Measurements from ENCODE around the gene KMT2D.

KMT2D gene, protein sequence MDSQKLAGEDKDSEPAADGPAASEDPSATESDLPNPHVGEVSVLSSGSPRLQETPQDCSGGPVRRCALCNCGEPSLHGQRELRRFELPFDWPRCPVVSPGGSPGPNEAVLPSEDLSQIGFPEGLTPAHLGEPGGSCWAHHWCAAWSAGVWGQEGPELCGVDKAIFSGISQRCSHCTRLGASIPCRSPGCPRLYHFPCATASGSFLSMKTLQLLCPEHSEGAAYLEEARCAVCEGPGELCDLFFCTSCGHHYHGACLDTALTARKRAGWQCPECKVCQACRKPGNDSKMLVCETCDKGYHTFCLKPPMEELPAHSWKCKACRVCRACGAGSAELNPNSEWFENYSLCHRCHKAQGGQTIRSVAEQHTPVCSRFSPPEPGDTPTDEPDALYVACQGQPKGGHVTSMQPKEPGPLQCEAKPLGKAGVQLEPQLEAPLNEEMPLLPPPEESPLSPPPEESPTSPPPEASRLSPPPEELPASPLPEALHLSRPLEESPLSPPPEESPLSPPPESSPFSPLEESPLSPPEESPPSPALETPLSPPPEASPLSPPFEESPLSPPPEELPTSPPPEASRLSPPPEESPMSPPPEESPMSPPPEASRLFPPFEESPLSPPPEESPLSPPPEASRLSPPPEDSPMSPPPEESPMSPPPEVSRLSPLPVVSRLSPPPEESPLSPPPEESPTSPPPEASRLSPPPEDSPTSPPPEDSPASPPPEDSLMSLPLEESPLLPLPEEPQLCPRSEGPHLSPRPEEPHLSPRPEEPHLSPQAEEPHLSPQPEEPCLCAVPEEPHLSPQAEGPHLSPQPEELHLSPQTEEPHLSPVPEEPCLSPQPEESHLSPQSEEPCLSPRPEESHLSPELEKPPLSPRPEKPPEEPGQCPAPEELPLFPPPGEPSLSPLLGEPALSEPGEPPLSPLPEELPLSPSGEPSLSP (N-terminal part only)

DNA sequence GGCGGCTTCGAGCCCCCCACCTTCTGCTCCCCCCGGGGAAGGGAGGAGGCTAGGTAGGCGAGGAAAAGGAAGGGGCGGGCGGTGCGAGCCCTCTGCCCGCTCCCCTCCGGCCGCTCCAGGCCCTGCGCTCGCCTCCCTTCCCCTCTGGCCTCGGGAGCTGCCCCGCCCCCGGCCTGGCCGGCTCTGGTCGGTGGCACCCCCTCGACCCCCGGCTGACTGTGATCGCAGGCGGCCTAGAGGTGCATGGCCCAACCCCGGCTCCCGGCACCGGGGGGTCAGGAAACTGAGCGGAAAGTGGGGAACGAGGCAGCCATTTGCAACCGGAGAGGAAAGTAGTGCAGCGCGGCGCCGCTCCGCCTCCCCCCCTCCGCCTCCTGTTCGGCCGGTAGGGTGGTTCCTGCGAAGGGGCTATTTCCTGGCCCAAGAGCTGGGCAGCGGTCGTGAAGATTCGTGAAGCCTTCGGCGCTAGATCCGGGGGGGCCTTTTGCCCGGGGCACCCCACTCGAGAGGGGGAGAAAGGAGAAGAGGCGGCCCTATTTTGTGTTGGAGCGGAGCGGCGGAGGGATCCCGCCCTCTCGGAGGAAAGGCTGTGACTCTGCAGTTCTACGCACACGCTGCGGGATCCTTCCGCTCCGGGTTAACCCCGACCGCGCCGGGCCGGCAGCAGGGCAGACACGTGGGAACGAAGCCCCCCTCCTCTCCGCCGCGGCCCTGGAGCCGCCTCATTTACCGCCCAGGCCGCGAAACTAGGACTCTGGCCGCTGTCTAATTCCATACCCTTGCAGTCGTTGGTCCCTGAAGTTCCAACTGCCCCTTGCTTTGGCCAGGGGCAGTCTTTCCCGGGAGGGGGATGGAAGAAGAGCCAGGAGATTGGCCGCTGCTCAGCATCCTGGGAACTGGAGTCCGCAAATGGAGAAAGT is at the start of gene KMT2D:
Gene KMT2D (minus strand): TSS at position 558 of the 920 bp plus-strand sequence. CDS start 5,470 bp downstream, outside the sequence.
- peak; percentile 89 for DNase-seq

DNA sequence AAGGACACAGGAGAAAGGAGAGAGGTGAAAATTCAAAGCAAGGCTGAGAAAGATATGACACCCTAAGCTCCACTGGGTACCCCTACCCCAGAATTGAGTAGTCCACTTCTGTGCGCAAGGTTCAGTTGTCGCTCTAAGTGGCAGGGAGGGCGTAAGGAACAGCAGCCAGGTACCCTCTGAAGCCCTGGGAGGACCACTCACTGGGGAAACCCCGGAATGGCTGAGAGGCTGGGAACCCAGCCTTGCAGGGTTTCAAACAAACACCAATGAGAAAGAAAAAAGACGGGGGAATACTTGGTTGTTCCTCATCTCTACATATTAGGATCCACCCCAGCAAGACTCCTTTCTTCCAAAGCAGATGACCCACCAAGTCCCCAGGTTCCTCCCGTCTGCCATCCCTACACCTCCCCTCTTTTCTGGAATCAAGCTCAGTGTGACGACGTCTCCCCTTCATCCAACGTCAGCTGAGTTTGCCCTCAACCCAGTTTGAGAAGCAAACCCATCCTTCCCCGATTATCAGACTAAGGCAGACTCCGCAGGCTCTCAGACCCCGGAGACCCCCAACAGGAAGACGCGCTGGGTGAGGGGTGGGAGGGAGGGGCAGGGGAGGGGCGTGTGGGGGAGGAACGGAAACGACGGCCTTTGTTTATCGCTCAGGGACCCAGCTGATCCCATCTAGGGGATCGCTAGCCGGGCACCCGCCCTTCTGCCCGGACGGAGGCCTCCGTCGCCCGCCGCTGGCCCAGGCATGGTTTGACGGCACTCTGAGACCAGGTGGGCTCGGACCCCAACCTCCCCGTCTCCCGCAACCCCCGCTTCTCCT is 49.3 kb upstream of the KMT2D start:
- DNase-seq = no peak

DNA sequence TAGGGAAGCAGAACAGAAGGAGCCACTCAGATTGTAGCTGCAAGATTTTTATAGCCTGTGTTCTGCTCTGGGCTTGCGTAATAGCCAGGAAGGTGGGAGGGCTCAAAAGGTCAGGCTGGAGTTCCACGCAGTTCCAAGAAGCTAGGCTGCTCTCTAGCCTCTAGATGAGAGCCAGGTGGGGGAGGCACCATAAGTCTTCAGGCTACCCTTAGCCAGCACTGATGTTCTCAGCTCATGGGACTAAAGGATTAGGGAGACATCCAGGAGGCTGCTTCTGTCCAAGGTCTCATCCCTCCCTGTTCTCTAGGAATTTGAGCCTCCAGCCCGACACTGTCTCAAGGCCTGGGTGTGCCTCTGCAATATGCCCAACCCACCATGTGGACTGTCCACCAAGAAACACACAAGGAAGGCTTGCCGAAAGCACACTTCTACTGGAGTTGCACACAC is 48.4 kb upstream of the KMT2D start:
- DNase-seq = no peak

DNA sequence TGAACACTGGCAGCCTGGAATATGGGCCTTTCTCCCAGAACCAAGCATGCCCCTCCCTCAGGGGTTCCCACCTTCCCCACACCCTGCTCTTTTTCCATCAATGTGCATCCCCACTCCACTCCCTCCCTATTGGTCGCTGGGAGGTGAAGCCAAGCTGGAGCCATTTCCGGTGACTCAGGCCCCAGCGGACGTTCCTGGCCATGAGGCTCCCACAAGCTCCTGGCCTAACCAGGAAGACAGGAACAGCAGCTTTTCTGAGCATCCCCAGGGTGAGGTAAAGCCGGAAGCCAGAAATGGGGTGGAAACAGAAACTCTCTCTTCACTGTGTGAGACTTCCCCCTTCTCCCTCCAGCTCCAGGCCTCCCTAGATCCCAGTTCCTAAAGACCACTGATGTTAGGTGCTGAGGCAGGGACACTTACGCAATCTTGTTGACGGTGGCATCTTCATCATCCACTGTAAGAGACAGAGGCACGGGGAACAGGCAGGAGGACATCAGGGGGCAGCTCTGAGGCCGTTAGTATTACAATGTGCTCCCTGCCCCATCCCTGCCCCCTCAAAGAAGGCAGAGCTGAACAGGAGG is 45.0 kb upstream of the KMT2D start:
- DNase-seq = no peak

DNA sequence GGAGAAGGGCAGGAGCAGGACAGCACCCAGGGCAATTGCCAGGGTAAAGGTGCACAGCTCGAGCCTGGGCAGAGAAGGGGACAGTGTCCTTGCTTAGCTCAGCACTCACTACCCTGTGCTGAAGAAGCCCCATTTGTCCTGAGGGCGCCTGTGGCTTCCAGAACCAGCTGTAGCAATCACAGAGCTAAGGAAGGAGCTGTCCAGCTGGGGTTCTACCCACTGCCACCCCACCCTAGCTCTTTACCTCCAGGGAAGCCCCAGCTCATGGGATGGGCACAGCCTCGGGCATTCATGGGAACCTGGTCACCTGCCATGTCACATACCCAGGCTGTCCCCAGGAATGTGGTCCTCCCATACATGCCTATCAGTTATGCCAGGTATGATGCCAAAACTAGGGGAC is 44.2 kb upstream of the KMT2D start:
- no peak for DNase-seq

DNA sequence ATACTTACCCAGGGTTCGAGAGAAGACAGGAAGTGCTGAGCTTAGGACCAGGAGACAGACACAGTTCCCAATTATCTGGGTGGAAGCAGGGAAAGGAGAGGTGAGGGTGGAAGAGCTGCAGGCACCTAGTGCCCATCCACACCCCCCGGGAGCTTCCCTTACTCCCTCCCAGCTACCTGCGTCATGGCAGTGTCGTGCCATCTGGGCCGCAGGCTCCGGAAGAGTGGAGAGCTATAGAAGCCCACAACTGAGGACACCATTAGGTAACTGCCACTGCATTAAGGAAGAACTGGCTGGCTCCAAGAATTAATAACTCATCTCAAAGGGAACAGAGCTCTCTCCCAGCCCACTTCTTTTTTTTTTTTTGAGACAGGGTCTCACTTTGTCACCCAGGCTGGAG is 39.8 kb upstream of the KMT2D start:
- DNase-seq = no peak

DNA sequence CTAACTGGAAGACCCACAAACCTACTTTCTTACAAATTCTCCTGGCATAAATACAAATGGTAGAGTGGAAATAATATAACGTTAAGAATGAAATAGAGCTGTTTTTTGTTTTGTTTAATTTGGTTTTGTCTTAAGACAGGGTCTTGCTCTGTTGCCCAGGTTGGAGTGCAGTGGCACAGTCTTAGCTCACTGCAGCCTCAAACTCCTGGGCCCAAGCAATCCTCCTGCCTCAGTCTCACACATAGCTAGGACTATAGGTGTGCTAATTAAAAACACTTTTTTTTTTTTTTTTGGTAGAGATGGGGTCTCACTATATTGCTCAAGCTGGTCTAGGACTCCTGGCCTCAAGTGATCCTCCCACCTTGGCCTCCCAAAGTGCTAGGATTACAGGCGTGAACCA is 38.1 kb upstream of the KMT2D start:
- DNase-seq = no peak

DNA sequence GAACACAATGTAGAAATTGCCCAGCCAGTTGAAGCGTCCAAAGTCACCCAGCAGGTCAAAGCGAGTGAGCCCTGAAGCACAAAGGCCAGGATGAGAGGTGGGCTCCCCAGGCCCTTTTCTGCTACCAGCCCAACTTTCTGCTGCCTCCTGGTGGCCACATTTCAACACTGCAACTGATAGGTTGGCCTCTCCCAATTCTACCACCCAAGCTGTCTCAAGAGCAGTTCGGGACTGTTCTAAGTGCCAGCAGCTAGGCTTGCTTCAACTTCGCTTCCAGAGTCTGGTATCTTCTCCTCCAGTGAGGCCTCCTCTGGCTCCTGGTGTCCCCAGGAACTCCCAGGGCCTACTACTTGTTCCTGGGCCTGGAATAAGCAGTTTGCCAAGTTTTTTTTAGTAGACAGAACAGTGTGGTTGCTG is 37.4 kb upstream of the KMT2D start:
- DNase-seq = peak; percentile 61 to 70

DNA sequence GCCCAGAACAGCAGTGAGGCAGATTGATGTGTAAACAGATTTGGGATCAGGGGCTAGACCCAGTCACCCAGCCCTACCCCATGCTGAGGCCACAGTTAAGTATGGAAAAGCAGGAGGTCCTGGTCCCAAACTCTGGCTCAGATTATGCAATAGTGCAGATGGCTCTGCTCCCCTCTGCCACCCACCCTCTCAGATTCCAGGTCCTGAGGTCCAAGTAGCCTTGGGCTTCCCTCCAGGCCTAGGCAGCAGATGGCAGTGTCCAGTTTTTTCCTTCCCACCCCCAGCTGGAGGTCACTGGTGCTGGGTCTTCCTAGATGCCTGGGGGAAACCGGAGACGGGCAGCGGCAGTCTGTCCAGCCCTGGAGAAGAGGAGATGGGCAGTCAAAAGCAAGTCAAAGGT is 36.8 kb upstream of the KMT2D start:
- DNase-seq = no peak

DNA sequence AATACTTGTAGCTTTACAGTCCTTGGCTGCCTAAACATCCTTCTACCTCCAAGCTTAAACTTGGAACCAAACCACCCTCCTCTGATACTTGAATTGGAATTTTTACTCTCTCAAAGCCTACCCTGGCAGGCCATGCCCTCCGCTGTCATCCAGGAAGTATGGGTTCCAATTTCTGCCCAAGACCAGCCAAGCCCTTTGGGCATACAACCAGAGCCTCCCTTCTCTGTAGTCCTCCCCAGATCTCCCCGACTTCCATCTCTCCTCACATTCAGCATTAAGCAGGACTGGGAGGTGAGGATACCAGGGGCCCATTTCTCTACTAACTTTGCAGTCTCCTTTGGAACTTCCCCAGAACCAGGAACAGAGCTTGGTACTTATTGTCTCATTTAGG is 34.4 kb upstream of the KMT2D start:
- no peak for DNase-seq

DNA sequence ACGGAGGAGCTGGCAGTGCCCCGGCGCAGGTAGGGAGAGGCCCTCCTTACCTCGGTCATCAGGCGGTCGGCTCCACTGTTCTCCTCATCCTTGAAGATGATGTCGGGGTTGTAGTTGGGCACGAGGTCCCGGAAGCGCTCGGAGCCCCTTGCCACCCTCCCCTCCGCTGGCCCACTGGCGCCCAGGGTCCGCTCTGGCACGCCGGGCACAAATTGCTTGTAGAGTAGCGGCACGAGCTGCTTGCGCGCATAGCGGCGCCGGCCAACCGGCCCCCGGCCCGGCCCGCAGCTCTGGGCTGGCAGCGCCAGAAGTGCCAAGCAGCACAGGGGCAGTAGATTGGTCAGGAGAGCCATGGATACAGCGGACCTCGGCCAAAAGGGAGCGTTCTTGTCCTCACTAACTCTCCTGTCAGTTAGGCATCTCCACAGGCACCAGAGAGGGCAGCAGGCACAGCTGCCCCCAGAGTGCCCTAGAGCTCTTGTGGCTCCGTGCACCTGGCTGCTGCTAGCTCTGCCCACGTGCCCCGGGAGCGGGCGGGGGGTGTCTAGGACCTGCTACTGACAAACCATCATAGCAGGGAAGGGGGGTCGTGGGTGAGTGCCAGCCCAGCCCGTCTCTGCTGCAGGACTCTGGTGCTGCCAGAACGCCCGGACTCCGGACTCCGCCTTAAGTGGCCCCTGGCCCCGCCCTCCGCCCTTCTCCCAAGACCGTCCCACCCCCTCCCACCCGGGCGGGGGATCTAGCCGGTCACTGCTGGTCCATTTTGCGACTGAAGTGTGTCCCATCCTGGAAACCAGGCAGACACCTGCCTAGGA is 33.8 kb upstream of the KMT2D start, which contains the start of gene DHH:
Gene DHH (minus strand): TSS at position 642 of the 815 bp plus-strand sequence. CDS start 289 bp downstream, at position 353.
- DNase-seq = no peak

DNA sequence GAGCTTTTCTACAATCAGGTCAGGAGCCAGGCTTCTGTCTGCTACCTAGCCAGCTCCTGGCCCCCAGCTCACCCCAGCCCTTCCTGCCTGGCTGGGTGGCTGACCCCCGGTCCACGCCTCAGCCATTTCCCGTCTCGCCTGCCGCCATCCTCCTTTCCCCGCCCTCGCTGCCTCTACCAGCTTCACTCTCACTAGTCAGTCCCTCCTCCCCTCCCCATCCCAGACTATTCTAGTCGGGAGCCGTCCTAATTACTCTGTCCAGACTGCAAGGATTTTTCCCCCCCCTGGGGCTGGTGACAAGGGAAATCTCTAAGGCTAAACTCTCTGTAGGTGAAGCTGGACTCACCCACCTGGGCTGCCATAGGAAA is 33.2 kb upstream of the KMT2D start:
- no peak for DNase-seq

DNA sequence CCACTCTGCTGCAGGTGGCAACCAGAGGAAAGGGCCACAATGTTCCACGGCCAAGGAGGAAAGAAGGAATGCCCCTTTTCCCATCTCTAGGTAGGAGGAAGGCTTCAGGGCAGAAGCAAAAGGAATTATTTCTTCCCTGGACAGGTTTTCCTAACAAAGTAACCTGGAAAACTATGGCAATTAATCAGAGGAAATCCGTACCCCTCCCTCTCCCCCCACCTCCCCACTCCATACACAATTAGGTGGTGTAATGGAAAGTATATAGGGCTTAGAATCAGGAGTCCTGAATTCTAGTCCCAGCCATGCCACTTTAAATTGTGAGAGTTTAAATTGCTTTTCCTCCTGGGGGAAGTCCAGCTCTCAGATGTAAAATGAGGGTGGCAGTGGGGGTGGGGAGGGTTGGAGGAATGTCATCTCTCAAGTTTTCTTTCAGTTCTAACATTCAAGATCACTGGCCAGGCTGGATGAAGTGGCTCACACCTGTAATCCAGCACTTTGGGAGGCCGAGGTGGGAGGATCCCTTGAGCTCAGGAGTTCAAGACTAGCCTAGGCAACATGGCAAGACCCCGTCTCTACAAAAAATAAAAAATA is 32.3 kb upstream of the KMT2D start:
- DNase-seq = no peak

DNA sequence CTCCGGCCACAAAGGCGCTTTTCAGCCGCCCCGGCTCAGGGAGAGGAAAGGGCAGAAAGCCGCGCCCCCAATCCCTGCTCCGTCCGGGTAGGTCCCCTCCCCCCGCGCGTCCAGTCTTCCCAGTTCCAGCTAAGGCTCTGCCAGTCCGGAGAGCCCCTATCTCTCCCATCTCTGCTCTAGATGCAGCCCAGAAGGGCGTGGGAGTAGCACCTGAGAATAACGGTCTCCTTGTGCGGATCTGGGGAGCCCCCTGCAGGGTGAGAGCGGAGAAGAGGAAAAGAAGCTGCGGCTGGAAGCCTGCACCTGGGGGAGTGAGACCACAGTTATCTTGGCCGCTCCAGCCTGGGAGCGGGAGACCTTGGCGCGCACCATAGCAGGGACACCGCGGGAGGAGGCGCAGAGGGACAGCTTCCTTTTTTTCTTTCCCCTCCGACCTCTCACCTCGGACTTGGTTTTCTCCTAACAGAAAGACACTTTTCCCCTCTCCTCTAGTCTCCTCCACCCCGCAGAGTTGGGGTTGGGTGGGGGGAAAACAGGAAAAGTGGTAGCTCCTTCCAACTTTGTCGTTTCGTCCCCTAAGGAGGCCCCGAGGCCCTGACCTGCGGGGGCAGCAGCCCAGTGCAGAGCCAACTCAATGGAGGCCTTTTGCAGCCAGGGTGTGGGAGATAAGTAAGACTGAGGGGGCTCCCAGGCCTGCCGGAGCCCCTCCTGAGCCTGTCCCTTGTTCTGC is 31.7 kb upstream of the KMT2D start:
- DNase-seq = peak; percentile 49 to 60

DNA sequence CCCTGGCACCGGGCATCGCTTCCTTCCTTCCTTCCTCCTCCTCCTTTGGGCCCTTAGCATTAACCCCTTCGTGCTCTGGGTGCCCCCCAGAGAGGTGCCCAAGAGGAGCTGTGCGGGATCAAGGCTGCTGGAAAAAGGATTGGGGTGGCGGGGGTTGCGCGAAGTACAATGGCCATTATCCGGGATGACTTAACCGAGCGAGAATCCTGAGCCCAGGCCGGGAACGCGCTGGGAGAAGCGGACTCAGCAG is 31.2 kb upstream of the KMT2D start:
- DNase-seq = no peak

DNA sequence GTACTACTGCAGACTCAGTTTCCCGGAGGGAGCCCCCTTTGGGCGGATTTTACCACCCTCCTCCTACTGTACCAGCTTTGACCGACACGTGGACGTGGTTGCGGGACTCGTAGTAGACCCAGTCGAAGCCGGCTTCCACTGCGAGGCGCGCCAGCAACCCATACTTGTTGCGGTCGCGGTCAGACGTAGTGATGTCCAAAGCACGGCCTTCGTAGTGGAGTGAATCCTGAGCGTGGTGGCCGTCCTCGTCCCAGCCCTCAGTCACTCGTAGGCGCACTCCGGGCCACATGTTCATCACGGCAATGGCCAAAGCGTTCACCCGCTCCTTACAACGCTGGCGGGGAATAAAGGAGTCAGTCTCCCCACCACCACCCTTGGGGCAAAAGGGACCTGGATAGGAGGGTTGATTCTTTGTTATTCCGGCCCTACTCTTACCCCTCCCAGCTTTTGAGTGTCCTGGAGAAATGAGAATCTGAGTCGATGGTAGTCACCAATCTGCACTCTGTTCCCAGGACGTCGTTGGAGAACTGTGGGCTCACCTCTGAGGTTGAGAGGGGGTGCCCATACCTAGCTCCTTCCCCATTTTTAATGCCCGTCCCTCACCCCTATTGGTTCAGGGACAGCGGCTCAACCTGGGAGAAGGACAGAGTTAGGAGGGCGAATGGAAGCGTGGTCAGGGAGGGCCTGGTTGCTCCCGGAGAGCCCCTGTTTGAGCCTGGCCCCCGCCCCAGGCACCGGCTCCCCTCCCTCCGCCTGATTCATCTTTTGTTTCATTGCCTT is 30.7 kb upstream of the KMT2D start:
- no peak for DNase-seq

DNA sequence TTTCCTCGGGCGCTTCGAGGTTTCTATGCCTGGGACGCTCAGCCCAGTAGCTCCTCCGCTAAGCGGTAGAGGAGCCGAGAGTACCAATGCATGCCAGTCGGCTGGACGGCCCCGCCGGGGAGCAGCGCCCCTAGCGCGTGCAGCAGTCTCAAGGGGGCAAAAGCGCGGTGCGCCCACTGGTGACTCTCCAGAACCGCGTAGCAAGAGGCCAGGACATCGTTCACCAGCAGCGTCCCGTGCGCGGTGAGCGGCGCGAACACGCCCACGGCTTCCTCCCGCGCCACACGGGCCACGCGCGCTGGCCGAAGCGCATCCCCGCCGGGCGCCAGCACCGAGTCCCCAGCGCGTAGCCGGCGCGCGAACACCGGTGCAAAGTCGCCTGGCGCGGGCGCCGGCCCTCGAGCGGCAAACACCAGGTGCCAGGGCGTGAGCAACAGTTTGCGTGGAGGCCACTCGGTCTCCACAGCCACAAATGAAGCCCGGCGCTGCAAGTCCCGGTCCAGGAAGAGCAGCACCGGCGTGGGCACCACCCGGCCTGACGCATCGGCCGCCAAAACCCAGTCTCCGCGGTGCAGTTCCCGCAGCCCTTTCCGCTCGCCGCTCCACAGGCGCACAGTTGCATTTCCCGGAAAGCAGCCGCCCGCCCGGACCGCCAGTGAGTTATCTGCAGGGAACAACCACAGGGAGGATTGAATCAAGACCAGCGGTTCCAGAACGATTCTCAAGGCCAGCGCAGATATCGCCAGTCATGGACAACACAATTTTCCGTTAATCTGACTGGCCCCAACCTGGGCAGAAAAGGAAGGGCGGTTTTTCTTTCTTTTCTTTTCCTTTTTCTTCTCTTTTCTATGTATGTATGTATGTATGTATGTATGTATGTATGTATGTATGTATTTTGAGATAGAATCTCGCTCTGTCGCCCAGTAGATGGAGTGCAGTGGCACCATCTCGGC is 29.5 kb upstream of the KMT2D start:
- peak in 1 of 2 donors; percentile 30 for DNase-seq

DNA sequence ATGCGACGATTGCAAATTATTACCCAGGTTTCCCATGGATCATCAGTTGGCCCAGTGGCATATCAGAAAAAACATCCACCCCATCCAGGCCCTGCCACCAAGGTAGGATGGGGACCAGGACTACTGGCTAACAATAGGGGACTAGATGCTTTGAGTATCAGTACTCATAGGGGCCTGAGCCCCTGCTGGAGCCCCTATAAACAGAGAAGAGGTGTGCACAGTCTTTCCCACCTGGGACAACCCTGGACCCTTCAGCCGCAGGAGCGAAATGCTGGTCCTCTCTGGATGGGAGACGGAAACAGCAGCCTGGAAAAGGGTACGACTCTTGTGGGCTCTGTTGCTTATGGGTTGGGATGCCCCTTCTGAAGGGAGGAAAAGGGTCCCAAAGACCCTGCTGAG is 28.3 kb upstream of the KMT2D start:
- no peak for DNase-seq

All from CD4-positive, alpha-beta T cell treated with Interleukin-1 beta for 1 hour (primary cell).